Stimulated activated CD4-positive, alpha-beta T cell treated with anti-CD3 and anti-CD28 coated beads, Interleukin-12 subunit alpha, Interleukin-12 subunit beta, amount 100 ng/mL, for 48 hours (primary cell): ENCODE measurements around the gene MRPS27.
A peak's percentile ranks its signal among the peaks of the same experiment; 100 is the strongest.

Source experiments
- DNase-seq, 3 donors: peaks; one replicate each; pipeline ENCODE4 v3.0.0-alpha.2; 2020; ENCODE audit warnings: low read depth in 2 of 3, low spot score in 1 of 3

MRPS27 gene

DNA sequence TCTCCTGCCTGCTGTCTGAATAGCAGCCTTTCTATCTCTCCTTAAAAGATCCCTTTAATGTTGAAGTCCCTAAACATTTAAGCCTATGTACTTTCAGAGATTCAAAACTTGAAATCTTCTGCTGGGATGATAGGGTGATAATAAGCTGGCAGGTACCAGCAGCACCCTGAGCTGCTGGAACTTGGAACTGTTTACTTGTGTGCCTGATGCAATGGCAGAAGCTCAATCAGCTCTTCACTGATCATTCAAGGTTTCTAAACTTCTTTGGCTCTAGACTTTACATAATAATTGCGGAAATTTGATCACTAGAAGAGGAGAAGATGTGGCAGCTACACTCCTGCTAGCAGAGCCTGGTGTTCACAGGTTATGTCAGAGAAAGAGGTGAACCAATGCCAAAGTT is 27.6 kb downstream of the MRPS27 start:
- no peak for DNase-seq

DNA sequence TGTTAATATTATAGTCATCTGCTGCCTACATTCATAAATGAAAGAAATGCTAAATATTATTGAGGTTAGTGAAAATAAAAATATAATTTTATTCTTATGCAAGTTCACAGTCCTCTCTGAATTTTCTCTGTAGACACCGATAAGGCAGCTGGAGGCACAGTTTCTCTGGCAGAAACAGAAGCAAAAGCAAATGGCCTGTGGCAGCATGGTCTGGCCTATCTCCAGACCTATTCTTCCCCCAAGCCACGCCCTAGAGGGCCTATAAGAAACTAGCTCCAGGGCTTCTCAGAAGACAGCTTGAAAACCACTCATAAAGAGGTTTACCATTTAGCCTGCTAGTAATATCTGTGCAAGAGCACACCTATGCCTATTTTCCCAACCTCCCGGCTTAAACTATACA is 28.4 kb downstream of the MRPS27 start:
- no peak for DNase-seq

DNA sequence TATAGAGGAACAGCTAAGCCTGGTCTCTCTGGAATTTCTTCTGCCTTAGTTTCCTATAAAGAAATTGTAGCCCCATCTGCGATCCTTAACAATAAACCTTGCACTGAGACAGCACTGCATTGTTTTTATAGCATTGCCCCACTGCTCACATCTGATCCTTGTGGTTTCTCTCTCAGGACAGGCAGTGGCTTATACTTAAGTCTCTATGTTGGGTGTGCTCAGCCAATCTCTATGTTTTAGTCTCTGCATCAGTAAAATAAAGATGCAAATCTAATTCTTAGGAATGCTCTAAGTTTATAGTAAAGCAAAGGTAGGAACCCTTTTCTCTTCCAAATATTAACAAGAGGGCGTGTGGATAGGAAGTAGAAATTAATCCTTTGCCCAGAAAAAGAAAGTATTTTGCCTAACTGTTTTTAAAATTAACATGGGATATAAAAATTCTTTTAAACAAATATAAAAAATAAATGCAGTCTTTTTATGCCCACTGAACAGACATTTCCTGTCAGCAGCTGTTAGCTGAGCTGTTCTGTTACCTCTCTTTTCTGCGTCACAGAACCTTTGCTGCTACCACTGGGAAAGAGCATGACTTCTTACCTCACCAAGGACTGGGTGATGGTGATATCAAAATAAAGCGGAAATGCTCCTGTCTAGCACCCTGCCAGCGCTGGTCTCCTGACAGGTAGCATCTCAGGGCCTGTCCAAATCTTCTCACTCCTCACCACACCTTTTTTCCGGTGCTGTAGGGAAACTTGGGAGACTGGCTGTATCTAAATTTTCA is 29.5 kb downstream of the MRPS27 start:
- DNase-seq, result no peak

DNA sequence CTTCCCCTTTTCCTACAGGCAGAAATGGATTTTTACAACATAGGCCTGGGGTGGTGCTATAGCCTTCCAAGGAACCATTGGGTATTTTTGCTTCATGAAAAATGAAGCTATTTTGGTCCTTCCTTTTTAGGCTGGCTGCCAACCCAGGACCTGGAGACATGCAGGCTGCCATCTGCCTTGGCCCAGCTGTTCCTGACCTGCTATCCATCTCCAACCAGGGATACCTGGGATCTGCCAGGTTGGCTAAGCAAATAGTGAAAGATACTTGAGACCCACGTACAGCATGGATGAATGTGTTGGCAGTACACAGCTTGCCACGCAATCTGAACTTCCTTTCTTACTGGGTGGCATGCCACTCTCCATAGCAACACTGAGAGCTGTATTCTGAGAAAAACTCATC is 31.1 kb downstream of the MRPS27 start:
- no peak for DNase-seq

DNA sequence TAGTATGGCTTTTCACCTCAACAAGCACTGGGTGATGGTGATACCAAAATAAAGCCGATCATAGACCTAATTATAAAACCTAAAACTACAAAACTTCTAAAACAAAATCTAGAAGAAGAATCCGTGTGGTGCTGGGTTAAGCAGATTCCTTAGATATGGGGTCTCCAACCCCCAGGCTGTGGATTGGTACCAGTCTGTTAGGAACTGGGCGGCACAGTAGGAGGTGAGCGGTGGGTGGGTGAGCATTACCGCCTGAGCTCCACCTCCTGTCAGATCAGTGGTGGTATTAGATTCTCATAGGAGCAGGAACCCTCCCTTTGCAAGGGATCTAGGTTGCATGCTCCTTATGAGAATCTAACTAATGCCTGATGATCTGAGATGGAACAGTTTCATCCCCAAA is 33.2 kb downstream of the MRPS27 start:
- DNase-seq, result no peak

DNA sequence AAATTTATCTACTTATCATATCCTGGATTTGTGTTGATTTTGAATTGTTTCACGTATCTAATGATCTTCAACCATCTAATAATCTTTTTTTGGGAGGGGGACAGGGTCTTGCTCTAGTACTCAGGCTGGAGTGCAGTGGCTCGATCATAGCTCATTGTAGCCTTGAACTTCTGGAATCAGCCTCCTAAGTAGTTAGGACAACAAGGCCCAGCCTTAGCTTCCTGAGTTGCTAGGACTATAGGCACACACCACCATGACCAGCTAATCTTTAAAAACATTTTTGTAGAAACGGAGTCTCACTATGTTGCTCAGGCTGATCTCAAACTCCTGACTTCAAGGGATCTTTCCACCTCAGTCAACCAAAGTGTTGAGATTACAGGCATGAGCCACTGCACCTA is 34.6 kb downstream of the MRPS27 start:
- DNase-seq, result no peak

DNA sequence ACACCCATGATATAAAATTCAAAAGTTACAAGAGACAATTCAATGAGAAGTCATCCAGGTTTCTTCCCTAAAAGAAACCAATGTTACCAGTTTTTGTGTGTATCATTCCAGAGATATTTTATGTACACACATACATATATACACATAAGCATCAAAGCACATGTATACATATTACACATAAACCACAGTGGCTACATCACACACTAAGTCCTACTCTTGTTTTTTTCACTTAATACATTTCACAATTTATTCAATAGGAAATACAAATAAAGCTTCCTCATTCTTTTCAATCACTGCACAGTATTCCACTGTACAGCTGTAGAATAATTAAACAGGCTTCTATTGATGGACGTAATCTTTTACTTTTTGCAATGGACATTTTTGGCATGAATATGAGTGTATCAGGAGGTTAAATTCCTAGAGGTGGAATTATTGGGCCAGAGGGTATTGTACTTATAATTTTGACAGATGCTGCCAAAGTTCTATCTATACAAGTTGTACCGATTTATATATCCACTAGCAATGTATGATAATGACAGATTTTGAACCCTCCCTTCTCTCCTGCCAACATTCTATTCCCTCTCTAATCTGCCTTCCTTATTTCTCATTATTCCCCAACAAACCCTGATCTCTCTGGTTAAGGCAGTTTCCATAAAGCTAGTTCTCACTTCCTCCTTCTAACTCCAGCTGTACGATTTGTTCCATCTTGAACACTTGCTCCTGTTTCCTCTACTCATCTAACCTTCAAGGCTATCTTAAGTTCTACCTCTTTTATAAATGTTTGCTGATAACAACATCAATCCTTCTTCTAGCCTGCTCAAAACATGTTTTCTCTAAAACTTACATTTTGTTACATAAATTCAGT is 35.2 kb downstream of the MRPS27 start:
- DNase-seq, result no peak

DNA sequence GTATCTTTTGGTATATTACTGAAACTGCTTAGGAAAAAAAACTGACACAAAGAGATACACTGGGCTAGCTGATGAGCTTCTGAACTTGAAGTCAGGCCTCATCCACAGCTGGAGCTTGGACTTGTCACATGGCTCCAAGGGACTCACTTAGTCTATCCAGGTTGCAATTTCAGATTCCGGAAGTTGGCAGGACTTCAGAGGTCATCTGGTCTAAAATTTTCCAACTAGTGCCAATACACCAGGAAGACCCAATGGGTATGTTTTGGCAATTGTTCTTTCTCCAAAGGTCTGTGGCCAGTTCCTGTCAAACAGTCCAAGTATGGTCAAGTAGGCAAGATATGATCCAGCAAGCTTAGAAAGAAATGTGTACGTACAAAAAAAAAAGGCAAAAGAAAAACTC is 36.7 kb downstream of the MRPS27 start:
- DNase-seq, result no peak

DNA sequence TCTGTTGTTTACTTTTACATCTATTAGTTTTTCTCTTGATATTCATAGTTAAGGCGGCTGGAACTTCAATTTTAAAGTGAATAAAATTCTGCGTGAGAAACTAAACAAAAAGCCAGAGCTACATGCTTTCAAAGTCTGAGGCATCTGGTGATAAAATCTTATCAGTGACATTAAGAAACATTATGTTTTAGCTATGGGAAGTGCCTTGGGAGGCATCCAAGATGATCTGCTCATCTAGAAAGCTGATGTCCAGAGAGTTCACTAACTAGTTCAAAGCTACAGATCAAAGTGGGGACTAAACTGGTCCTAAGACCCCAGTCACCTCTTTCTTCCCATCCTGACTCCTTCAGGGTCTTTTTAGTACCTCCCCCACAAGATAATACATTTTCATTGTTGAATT is 37.2 kb downstream of the MRPS27 start:
- no peak for DNase-seq

DNA sequence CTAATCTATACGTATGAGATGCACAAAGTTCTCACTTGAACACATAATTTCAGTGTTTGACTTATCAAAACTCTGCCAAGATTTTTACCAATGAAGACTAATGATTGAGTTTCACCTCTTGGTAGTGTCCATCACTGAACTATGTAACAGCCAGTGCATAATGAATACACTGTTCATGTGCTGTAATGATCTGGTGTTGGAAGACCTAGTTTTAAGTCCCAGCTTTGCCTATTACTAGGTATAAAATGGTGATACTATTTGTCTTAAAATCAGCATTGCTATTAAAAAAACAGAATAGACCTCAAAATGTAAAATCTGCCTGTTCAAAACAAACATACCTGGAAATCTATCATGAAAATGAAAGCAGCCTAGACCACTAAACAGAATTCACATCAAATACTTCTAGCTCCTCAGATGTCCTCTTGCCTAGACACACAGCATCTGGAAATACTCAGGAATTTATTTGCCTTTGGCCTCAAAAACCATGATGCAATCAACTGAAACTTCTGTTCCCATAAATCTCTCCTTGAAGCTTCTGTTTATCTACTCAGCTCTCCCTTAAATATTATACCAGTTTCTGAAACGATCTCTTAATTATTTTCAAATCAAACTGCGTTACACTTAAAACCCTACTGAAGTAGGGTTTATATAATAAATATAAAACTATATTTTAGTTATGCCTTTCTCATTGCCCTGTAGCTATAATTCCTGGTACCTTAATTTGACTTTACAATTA is 38.1 kb downstream of the MRPS27 start:
- no peak for DNase-seq

DNA sequence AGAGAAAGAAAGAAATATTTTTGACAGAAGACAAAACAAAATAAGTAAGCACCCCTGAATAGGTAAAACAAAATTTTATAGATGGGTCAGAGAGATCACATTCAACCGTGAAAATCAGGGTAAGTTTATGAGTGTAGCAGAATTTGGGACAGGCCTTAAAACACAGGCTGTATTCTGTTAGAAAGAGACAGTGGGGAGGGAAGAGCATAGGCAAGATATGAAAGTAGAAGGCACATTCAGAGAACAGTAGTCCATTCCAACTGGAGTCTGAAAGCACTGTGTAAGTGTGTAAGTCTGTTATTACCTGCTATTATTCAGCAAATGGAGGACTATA is 38.6 kb downstream of the MRPS27 start:
- no peak for DNase-seq

DNA sequence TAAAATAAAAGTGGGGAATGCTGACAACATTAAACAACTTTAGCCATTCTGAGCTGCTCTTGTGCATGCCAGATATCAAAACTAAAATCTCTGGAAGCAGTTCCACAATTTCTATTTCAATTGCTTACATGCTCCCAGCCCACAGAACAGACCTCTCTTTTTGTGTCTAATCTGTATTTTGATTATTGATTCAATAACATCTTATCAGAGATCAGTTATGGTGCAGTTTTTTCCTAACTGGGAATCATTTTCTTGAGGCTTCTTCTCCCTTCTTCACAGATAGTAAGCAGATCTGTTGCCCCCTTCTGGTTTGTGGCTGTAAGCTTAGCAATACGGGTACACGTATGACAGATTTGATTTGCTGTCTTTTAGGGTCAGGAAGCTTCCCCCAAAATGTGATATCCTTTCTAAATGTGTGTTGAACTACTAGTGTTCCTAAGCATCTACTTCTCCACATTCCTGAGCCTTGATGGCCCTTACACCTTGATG is 39.4 kb downstream of the MRPS27 start:
- no peak for DNase-seq

DNA sequence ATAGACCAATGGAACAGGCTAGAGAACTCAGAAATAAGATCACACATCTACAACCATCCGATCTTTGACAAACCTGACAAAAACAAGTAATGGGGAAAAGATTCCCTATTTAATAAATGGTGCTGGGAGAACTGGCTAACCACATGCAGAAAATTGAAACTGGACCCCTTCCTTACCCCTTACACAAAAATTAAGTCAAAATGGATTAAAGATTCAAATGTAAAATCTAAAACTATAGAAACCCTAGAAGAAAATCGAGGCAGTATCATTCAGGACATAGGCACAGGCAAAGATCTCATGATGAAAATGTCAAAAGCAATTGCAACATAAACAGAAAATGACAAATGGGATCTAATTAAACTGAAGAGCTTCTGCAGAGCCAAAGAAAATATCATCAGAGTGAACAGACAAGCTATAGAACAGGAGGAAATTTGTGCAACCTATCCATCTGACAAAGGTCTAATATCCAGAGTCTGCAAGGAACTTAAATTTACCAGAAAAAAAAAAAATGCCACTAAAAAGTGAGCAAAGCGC is 43.8 kb downstream of the MRPS27 start:
- DNase-seq, result no peak

DNA sequence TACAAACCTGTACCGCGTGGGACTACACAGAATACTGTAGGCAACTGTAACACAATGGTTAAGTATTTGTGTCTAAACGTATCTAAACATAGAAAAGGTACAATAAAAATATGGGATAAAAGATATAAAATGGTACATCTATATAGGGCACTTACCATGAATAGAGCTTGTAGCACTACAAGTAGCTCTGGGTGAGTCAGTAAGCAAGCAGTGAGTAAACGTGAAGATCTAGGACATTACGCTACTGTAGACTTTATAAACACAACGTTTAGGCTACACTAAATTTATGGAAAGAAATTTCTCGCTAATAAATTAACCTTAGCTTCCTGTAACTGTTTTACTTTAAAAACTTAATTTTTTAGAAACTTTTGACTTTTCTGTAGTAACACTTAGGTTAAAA is 46.5 kb downstream of the MRPS27 start:
- no peak for DNase-seq

DNA sequence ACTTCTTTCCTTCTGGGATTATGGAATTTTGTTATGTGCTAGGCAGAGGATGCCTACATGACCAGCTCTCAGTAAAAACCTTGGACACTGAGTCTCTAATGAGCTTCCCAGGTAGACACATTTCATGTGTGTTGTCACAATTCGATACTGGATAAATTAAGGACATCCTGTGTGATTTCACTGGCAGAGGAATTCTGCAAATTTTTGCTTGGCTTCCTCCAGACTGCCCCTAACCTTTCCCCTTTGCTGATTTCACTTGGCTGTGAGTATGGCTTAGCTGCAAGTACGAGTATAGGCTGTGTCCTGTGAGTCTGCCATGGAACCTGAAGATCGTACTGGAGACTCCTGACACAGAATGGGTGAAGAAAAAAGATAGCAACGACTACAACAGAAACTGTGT is 47.6 kb downstream of the MRPS27 start:
- no peak for DNase-seq

DNA sequence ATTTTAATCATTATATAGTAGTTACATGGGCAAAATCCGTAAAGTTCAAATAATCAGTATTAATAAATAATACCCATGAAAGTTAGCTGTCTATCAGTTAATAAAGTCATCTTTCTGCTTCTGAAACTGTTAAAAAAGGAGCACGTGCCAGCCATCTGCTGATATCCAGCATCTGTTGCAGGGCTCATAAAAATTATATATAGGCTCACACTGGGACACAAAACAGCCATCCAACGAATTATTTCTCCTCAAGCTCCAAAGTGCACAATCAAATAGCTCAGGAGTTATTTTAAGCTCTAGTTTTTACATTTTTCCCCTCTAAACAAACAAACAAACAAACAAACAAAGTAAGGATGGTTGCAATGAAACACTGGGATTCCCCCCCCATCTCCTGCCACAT is 48.3 kb downstream of the MRPS27 start:
- no peak for DNase-seq

DNA sequence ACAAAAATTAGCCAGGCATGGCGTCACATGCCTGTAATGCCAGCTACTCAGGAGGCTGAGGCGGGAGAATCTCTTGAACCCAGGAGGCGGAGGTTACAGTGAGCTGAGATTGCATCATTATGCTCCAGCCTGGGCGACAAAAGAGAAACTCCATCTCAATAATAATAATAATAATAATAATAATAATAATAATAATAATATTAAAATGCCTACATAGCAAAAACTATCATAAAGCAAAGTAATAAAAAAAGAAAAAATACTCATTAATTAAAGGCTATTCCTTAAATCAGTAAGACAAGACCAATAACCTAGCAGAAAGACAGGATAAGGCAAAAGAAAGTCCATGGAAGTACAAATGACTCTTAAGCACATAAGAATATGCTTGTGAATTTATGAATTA is 50.0 kb downstream of the MRPS27 start:
- no peak for DNase-seq

DNA sequence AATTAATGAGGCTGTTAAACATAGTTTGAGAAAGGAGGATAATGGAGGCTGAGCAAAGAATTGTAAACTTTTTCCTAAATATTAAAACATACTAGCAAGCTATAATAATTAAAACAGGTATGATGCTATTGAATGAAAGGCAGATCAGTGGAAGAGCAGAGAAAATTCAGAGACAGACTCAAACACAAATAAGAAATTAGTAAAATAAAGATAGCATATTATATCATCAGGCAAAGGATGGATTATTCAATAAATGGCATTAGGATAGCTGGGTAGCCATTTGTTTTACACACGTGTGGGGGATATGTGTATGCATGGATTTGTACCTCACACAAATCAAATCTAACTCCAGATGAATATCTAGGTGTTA is 50.6 kb downstream of the MRPS27 start:
- no peak for DNase-seq

DNA sequence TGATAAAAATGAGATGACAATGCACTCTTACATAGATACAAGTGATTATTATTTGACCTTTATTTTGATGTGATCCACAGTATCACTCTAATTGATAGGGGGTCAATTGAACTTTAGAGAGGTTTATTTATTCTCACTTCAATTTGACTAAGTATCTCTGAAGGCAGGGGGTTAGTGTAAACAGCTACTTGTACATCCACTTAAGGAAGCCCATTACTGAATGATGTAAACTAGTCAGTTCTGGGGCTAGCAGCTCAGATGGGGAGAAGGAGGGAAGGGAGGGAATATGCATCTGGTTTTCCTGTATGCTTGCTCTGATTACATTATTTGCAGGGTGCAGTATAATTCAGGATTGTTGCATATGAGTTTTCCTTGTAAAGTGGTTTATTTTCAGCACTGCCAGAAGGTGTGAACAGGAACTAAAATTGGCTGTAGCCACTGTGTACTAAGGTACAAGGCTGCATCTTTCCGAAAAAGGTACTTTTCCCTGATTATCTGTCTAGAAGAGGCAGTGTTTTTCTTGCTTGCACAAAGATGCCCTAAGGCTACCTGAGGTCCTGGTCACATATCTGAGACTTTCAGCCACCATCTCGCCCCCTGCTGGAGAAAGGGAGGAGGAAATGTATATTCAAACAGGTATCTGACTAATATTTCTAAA is 51.2 kb downstream of the MRPS27 start:
- peak; percentile 3 to 37 (median 29) for DNase-seq

DNA sequence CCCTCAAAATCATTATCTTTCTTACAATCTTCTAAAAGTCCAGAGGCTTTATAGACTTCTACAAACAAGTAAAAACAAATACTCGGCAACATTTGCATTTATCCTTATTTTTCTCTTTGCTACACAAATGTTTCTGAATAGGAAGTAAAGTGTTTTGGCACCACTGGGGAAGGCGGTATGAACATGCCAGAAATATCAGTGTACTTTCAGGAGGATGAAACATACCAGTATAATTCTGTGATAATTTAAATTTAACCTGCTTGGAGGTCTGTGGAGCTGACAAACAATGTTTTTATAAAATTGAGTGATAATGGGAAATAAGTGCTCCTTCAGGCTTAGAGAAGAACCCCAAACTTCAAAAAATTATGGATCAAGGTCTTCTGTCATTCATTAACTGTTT is 51.8 kb downstream of the MRPS27 start:
- DNase-seq, result no peak

DNA sequence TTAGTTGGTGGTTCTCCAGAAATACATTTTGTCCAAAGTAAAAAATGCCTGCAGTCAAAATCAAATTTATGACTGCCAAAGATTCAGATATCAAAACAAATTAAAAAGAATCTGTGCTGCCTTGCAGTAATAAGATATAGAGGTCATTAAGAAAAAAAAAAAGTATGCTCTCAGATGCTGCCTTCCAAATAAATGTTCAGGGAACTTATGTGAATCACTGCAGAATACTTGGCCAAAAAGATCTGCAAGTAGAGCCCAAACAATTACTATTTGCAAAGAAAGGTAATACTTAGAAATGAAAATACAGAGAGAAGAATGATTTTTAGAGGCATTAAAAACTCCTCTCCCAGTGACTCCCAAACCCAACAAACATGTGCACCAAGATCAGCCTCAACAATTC is 52.4 kb downstream of the MRPS27 start:
- no peak for DNase-seq
